ENCODE measurements around the gene GAR1. TPM values are rescaled to one million over a fixed set of nuclear protein-coding genes. Genes with fewer than 3 reads are reported as not detected.

Gene GAR1
- total and polyA plus RNA-seq, 9 of the 15 experiments (the other 6 are each of a cell fraction or from before 2014, with no cell fraction given): 35.7 to 194 (median 68.2) TPM

DNA sequence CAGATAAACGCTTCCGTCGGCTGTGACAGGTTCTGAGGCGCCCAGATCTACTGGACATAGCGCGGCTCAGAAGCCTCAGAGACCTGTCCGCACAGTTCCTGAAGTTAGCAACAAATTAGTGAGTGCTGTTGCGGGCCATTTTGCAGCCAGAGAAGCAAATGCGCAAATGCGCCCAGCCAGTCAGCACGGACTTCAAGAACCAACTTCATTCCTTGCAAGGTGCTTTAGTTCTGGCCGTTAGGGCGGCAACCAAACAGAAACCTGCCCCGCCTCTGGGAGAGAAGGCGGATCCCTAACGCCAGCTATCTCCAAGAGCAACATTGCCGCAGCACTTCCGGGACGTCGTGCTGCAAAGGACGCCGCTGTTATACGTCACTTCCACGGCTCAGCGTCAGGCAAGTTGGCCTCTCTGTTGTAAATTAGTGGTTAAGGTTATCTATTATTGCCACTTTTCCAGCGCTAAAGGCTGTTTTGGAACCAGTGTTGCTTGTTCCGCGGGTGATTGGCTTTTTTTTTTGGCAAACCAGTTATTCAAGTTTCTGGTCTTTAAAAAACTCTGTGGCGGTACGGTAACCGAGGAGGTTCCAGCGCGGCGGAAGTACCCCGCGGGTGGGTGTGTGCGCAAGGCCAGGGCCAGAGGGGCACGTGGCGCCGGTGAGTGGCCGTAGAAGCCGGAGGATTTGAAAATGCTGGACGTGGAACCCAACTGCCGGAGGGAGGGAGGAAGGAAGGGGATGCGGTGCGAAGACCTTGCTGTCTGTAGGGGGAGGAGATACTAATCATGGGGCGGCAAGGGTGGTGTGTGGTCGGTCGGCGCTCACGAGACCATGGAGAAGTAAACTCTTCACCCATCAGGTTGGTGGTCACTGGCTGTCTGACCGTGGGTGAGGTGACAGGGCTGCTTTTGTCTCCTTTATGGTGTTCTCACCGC, at the start of gene GAR1 (continued):
- TF ChIP-seq MCM7 (IDR thresholded peaks at IDR 0.05): no peak
- TF ChIP-seq SLC30A9 (CRISPR knock-in tag; IDR thresholded peaks at IDR 0.05): no peak
- TF ChIP-seq BMI1 (IDR thresholded peaks at IDR 0.05; ENCODE audit: low read length): peak; percentile 70; the same call in 1 of the 2 replicates
- TF ChIP-seq FOXK1 (CRISPR knock-in tag; IDR thresholded peaks at IDR 0.05; ENCODE audit: borderline replicate concordance): 0 out of 2 replicates have a peak, but pooled peaks have one; percentile 44
- TF ChIP-seq, protein P1, sequence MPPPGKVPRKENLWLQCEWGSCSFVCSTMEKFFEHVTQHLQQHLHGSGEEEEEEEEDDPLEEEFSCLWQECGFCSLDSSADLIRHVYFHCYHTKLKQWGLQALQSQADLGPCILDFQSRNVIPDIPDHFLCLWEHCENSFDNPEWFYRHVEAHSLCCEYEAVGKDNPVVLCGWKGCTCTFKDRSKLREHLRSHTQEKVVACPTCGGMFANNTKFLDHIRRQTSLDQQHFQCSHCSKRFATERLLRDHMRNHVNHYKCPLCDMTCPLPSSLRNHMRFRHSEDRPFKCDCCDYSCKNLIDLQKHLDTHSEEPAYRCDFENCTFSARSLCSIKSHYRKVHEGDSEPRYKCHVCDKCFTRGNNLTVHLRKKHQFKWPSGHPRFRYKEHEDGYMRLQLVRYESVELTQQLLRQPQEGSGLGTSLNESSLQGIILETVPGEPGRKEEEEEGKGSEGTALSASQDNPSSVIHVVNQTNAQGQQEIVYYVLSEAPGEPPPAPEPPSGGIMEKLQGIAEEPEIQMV (tag; conservative IDR thresholded peaks at IDR 0.05; ENCODE audit: low read depth): no peak
- TF ChIP-seq BHLHE40 (IDR thresholded peaks at IDR 0.05; ENCODE audit: low read length): peak; percentile 81
- no peak for TF ChIP-seq ZNF507 (tag; conservative IDR thresholded peaks at IDR 0.05)
- TF ChIP-seq RBBP5 (IDR thresholded peaks at IDR 0.05; ENCODE audit: borderline replicate concordance, insufficient read depth, low read length, poor library complexity, severe bottlenecking): peak; percentile 68
- no peak for TF ChIP-seq NR2C2 (CRISPR knock-in tag; IDR thresholded peaks at IDR 0.05)
- TF ChIP-seq NR2C2 (tag; IDR thresholded peaks at IDR 0.05): peak; percentile 89
- TF ChIP-seq CHD2 (IDR thresholded peaks at IDR 0.05; ENCODE audit: low read depth, low read length): no peak
- peak; percentile 84 for TF ChIP-seq POLR2G (IDR thresholded peaks at IDR 0.05; ENCODE audit: low read depth, low read length)
- TF ChIP-seq, protein P2, sequence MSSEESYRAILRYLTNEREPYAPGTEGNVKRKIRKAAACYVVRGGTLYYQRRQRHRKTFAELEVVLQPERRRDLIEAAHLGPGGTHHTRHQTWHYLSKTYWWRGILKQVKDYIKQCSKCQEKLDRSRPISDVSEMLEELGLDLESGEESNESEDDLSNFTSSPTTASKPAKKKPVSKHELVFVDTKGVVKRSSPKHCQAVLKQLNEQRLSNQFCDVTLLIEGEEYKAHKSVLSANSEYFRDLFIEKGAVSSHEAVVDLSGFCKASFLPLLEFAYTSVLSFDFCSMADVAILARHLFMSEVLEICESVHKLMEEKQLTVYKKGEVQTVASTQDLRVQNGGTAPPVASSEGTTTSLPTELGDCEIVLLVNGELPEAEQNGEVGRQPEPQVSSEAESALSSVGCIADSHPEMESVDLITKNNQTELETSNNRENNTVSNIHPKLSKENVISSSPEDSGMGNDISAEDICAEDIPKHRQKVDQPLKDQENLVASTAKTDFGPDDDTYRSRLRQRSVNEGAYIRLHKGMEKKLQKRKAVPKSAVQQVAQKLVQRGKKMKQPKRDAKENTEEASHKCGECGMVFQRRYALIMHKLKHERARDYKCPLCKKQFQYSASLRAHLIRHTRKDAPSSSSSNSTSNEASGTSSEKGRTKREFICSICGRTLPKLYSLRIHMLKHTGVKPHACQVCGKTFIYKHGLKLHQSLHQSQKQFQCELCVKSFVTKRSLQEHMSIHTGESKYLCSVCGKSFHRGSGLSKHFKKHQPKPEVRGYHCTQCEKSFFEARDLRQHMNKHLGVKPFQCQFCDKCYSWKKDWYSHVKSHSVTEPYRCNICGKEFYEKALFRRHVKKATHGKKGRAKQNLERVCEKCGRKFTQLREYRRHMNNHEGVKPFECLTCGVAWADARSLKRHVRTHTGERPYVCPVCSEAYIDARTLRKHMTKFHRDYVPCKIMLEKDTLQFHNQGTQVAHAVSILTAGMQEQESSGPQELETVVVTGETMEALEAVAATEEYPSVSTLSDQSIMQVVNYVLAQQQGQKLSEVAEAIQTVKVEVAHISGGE (CRISPR knock-in tag; IDR thresholded peaks at IDR 0.05): peak in 1 of 3 experiments; percentile 89; a peak in 2 of 6 replicates
- TF ChIP-seq E2F3 (CRISPR knock-in tag; IDR thresholded peaks at IDR 0.05): no peak
- no peak for TF ChIP-seq TRIM24 (IDR thresholded peaks at IDR 0.05)
- TF ChIP-seq, protein P3, sequence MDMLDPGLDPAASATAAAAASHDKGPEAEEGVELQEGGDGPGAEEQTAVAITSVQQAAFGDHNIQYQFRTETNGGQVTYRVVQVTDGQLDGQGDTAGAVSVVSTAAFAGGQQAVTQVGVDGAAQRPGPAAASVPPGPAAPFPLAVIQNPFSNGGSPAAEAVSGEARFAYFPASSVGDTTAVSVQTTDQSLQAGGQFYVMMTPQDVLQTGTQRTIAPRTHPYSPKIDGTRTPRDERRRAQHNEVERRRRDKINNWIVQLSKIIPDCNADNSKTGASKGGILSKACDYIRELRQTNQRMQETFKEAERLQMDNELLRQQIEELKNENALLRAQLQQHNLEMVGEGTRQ (CRISPR knock-in tag; IDR thresholded peaks at IDR 0.05): peak; percentile 70
- peak; percentile 79 for TF ChIP-seq HCFC1 (IDR thresholded peaks at IDR 0.05; ENCODE audit: low read depth, low read length)
- TF ChIP-seq, protein P4, sequence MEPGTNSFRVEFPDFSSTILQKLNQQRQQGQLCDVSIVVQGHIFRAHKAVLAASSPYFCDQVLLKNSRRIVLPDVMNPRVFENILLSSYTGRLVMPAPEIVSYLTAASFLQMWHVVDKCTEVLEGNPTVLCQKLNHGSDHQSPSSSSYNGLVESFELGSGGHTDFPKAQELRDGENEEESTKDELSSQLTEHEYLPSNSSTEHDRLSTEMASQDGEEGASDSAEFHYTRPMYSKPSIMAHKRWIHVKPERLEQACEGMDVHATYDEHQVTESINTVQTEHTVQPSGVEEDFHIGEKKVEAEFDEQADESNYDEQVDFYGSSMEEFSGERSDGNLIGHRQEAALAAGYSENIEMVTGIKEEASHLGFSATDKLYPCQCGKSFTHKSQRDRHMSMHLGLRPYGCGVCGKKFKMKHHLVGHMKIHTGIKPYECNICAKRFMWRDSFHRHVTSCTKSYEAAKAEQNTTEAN (CRISPR knock-in tag; IDR thresholded peaks at IDR 0.05): 0 out of 2 replicates have a peak, but pooled peaks have one; percentile 24
- peak; percentile 78 for TF ChIP-seq POLR2AphosphoS5 (IDR thresholded peaks at IDR 0.05; ENCODE audit: control insufficient read depth, insufficient read depth, low read depth, low read length)
- TF ChIP-seq ERF (CRISPR knock-in tag; IDR thresholded peaks at IDR 0.05): 0 out of 2 replicates have a peak, but pooled peaks have one; percentile 25

Data from K562 (cell line).